B cell (primary cell): ENCODE measurements around the gene YEATS2. TPM values are rescaled to one million over a fixed set of nuclear protein-coding genes. Genes with fewer than 3 reads are reported as not detected.

Experiments used
- ATAC-seq: fragments of 200-7000 bp; cut with Tn5 transposase; one replicate; pipeline ENCODE4 v1.10.0; 2021; ENCODE audit warnings: low read depth, mild to moderate bottlenecking, moderate number of reproducible peaks, moderate library complexity
- CTCF ChIA-PET: fragments of 350-600 bp; sonication (Branson Sonifier 250); formaldehyde crosslinking; loops from one replicate; lab custom pipeline; 2021; ENCODE audit warnings: antibody characterized with exemption, inconsistent platforms; lab: Charles Lee
- POLR2A ChIA-PET: fragments of 350-600 bp; sonication (Branson Sonifier 250); formaldehyde crosslinking; loops from one replicate; lab custom pipeline; 2021; ENCODE audit warnings: antibody characterized with exemption; lab: Charles Lee
- DNase-seq: peaks from one replicate; pipeline ENCODE4 v3.0.0; 2013
- H2AFZ ChIP-seq: 2 replicates; pipeline ENCODE4 v1.6.1; 2012; ENCODE audit warnings: mild to moderate bottlenecking, low read depth, low read length; ENCODE audit not compliant: insufficient read depth, poor library complexity, severe bottlenecking
- H3K27ac ChIP-seq, 2 donors: 1 replicate in 1 of 2; 2 replicates in 1 of 2; pipeline ENCODE4 v1.5.1; 2012 to 2013; ENCODE audit warnings: low read length in 2 of 2, mild to moderate bottlenecking in 2 of 2, moderate library complexity in 1 of 2
- H3K27me3 ChIP-seq, 4 experiments: fragments of 200-600 bp in 1 of 4; sonication (generic) in 1 of 4; replicated peaks in 1 of 4; 1 replicate in 2 of 4; 2 replicates in 2 of 4; pipeline versions ENCODE4 v1.6.1 to v1.7.0; 2013 to 2016; ENCODE audit warnings: low read length in 3 of 4, mild to moderate bottlenecking in 2 of 4, mixed read lengths in 1 of 4, moderate library complexity in 1 of 4; ENCODE audit not compliant: insufficient read depth in 4 of 4, control insufficient read depth in 3 of 4; ENCODE audit errors: control extremely low read depth in 1 of 4
- H3K36me3 ChIP-seq, 2 experiments: replicated peaks in 1 of 2; 1 replicate in 1 of 2; 2 replicates in 1 of 2; pipeline versions ENCODE4 v1.6.1 to v1.7.1; 2013; ENCODE audit warnings: low read length in 1 of 2; ENCODE audit not compliant: insufficient read depth in 2 of 2, control insufficient read depth in 1 of 2; ENCODE audit errors: control extremely low read depth in 1 of 2, extremely low read depth in 1 of 2
- H3K4me1 ChIP-seq, 2 donors: fragments of 200-600 bp in 1 of 2; sonication (generic) in 1 of 2; 1 replicate in 1 of 2; 2 replicates in 1 of 2; pipeline versions ENCODE4 v1.5.1 to v1.6.1; 2013 to 2017; ENCODE audit warnings: low read length in 2 of 2; ENCODE audit not compliant: control insufficient read depth in 2 of 2, insufficient read depth in 2 of 2
- H3K4me2 ChIP-seq: replicated peaks from 2 replicates; pipeline ENCODE3; 2012; ENCODE audit warnings: mild to moderate bottlenecking, low read depth, low read length; ENCODE audit not compliant: poor library complexity, severe bottlenecking
- H3K4me3 ChIP-seq, 5 experiments: fragments of 200-600 bp in 1 of 5; sonication (generic) in 1 of 5; 1 replicate in 3 of 5; 2 replicates in 2 of 5; pipeline versions ENCODE4 v1.5.1 to v1.7.0; 2011 to 2016; ENCODE audit warnings: low read length in 4 of 5, mild to moderate bottlenecking in 4 of 5, low read depth in 2 of 5, control low read depth in 1 of 5, moderate library complexity in 1 of 5; ENCODE audit not compliant: insufficient read depth in 1 of 5; ENCODE audit errors: control extremely low read depth in 1 of 5, extremely low read depth in 1 of 5
- H3K79me2 ChIP-seq: fragments of 200-600 bp; sonication (generic); one replicate; pipeline ENCODE4 v1.6.0; 2016; ENCODE audit warnings: low read length; ENCODE audit not compliant: control insufficient read depth, insufficient read depth
- H3K9ac ChIP-seq: fragments of 200-600 bp; sonication (generic); 2 replicates; pipeline ENCODE4 v1.6.1; 2017; ENCODE audit warnings: mild to moderate bottlenecking, low read length, moderate library complexity
- H3K9me3 ChIP-seq, 3 donors: one replicate each; pipeline versions ENCODE4 v1.6.1 to v1.7.1; 2013; ENCODE audit warnings: low read length in 2 of 3; ENCODE audit not compliant: control insufficient read depth in 2 of 3, insufficient read depth in 1 of 3; ENCODE audit errors: control extremely low read depth in 1 of 3
- H4K20me1 ChIP-seq: 2 replicates; pipeline ENCODE4 v1.6.0; 2012; ENCODE audit warnings: mild to moderate bottlenecking, low read length; ENCODE audit not compliant: insufficient read depth, control insufficient read depth, poor library complexity, severe bottlenecking
- H3K27ac Mint-ChIP-seq: one replicate; pipeline ENCODE4 v1.8.0; 2021; ENCODE audit warnings: mixed read lengths
- H3K27me3 Mint-ChIP-seq: one replicate; pipeline ENCODE4 v1.8.0; 2021; ENCODE audit warnings: mixed read lengths
- H3K4me1 Mint-ChIP-seq: one replicate; pipeline ENCODE4 v1.8.0; 2021; ENCODE audit warnings: mixed read lengths
- H3K4me3 Mint-ChIP-seq: one replicate; pipeline ENCODE4 v1.8.0; 2021; ENCODE audit warnings: mixed read lengths
- H3K9me3 Mint-ChIP-seq: one replicate; pipeline ENCODE4 v1.8.0; 2022; ENCODE audit warnings: mixed read lengths; ENCODE audit not compliant: insufficient read depth
- EZH2 ChIP-seq: IDR thresholded peaks from 2 replicates; pipeline ENCODE4 v1.6.1; 2012; ENCODE audit warnings: borderline replicate concordance, low read depth, mild to moderate bottlenecking, moderate library complexity, low read length; ENCODE audit not compliant: insufficient read depth, poor library complexity, severe bottlenecking
- WGBS: methylation state at CpG from one replicate; pipeline ENCODE4 v1.1.5; 2013; ENCODE audit warnings: missing lambda C conversion rate; ENCODE audit not compliant: insufficient coverage; 5-methylcytosine and 5-hydroxymethylcytosine counted together
- intact Hi-C: fragments of 100-400 bp; cut with micrococcal nuclease; formaldehyde crosslinking; loops from one replicate; pipeline ENCODE4 v1.10.0; 2022
- polyA plus RNA-seq: library from polyadenylated mRNA; depleted of rRNA; stranded (reverse); fragments of >200 nt; gene quantifications from 2 replicates; pipeline ENCODE4 v1.2.3, GENCODE V29; 2012
- total RNA-seq, 2 donors: library from RNA; stranded (reverse); fragments of 120-200 nt in 1 of 2; gene quantifications; 1 replicate in 1 of 2; 2 replicates in 1 of 2; pipeline versions ENCODE4 v1.2.3 to v1.2.4, GENCODE V29; 2013 to 2022
- TF ChIP-seq, protein P1 (sequence below): fragments of 200-600 bp; IDR thresholded peaks from one replicate; pipeline ENCODE4 v1.8.0; 2022; ENCODE audit warnings: antibody characterized with exemption, mild to moderate bottlenecking

The YEATS2 gene
- total and polyA plus RNA-seq, 2 donors (not counting 1 experiment from before 2014, with no cell fraction given) = 21.8 to 26.7 TPM

DNA sequence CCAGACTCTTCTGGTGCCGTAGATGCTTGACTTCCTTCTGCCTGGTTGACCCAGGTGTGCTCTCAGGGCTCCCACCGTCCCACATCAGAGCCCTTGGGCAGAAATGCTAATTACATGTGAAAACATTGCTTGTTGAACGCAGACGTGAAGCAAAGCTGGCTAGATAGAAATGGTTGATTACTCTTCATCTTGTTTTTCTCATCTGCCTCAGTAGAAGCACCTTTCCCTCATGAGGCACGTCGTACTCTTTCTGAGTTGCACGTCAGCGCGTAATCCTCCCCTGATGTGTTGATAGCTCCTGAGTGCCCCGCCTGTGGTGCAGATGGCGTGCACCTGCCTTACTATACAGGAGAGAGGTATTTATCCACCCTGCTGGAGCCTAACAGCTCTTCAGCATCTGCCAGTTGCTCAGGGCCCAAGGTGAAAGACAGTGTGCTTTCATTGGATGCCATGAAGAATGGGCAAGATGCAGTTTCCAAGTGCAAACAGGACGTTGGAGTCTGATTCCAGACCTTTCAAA lies 109.7 kb downstream of the YEATS2 start:
- 97% methylated on average over 3 of the region's 12 CpGs for WGBS
- H3K4me1 ChIP-seq = no peaks in the 10 kb centered on the region
- no peaks in the 10 kb centered on the region for H3K27me3 ChIP-seq
- Mint-ChIP-seq H3K9me3 (no peaks in the 10 kb centered on the region), H3K27me3 (no peaks in the 10 kb centered on the region), H3K27ac (no peak overlapping the region), H3K4me1 (no peaks in the 10 kb centered on the region), H3K4me3 (no peak overlapping the region)
- no peak overlapping the region for H3K4me2 ChIP-seq
- no peaks in the 10 kb centered on the region for H3K9me3 ChIP-seq
- TF ChIP-seq, protein P1, sequence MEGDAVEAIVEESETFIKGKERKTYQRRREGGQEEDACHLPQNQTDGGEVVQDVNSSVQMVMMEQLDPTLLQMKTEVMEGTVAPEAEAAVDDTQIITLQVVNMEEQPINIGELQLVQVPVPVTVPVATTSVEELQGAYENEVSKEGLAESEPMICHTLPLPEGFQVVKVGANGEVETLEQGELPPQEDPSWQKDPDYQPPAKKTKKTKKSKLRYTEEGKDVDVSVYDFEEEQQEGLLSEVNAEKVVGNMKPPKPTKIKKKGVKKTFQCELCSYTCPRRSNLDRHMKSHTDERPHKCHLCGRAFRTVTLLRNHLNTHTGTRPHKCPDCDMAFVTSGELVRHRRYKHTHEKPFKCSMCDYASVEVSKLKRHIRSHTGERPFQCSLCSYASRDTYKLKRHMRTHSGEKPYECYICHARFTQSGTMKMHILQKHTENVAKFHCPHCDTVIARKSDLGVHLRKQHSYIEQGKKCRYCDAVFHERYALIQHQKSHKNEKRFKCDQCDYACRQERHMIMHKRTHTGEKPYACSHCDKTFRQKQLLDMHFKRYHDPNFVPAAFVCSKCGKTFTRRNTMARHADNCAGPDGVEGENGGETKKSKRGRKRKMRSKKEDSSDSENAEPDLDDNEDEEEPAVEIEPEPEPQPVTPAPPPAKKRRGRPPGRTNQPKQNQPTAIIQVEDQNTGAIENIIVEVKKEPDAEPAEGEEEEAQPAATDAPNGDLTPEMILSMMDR = no peak
- TF ChIP-seq EZH2 = no peak
- no peak overlapping the region for H3K9ac ChIP-seq
- no peak overlapping the region for H2AFZ ChIP-seq
- ATAC-seq (no peak), DNase-seq (no peak)
- no peak overlapping the region for H3K27ac ChIP-seq
- ChIA-PET CTCF (no interaction called here), POLR2A (no interaction called here)
- H3K79me2 ChIP-seq = no peaks in the 10 kb centered on the region
- H4K20me1 ChIP-seq = no peaks in the 10 kb centered on the region
- H3K36me3 ChIP-seq = peaks cover 5 to 71% of the 10 kb centered on the region in 2 experiments
- intact Hi-C loops = no loop called here
- H3K4me3 ChIP-seq = no peak overlapping the region

DNA sequence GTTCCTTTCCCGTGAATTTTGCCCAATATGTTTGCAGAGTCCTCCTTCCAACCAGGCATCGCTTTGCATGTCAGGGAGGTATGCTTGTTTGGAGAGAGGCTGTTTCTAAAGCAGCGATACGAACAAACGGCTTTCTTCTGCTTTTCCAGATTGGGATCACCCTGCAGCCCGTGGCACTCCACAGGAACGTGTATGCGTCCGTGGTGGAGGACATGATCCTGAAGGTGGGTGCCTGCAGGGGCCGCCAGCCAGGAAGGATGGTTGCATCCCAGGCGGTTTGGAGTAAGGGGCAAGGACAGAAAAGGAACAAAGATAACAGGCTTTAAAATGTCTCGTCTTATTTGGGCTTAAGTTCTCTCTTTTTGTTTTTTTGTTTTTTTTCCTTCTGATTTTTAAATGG lies 110.3 kb downstream of the YEATS2 start:
- H2AFZ ChIP-seq = no peak overlapping the region
- no peaks in the 10 kb centered on the region for H4K20me1 ChIP-seq
- TF ChIP-seq, protein P1 = no peak
- TF ChIP-seq EZH2 = no peak
- Mint-ChIP-seq H3K27me3 (no peaks in the 10 kb centered on the region), H3K4me3 (no peak overlapping the region), H3K27ac (no peak overlapping the region), H3K9me3 (no peaks in the 10 kb centered on the region), H3K4me1 (no peaks in the 10 kb centered on the region)
- H3K9ac ChIP-seq = no peak overlapping the region
- H3K79me2 ChIP-seq = no peaks in the 10 kb centered on the region
- ATAC-seq (no peak), DNase-seq (no peak)
- no peak overlapping the region for H3K4me3 ChIP-seq
- H3K27me3 ChIP-seq = no peaks in the 10 kb centered on the region
- no peaks in the 10 kb centered on the region for H3K9me3 ChIP-seq
- H3K4me1 ChIP-seq = no peaks in the 10 kb centered on the region
- H3K36me3 ChIP-seq = peaks cover 5 to 68% of the 10 kb centered on the region in 2 experiments
- intact Hi-C loops = no loop called here
- H3K4me2 ChIP-seq = no peak overlapping the region
- ChIA-PET POLR2A (no interaction called here), CTCF (no interaction called here)
- no peak overlapping the region for H3K27ac ChIP-seq
- 98% methylated on average over 12 of the region's 12 CpGs for WGBS
